Hepatocyte (in vitro differentiated cells): Measurements from ENCODE around the gene DNLZ.

Source experiments
- EZH2 ChIP-seq: fragments of 200-600 bp; sonication (generic); IDR thresholded peaks from 2 replicates; pipeline ENCODE4 v1.6.1; 2016; ENCODE audit warnings: antibody characterized with exemption, mild to moderate bottlenecking, borderline replicate concordance
- TF ChIP-seq, protein P1 (sequence below): fragments of 200-600 bp; sonication (generic); IDR thresholded peaks from 2 replicates; pipeline ENCODE4 v1.5.1; 2016; ENCODE audit warnings: antibody characterized with exemption, mild to moderate bottlenecking; ENCODE audit not compliant: poor library complexity

DNA sequence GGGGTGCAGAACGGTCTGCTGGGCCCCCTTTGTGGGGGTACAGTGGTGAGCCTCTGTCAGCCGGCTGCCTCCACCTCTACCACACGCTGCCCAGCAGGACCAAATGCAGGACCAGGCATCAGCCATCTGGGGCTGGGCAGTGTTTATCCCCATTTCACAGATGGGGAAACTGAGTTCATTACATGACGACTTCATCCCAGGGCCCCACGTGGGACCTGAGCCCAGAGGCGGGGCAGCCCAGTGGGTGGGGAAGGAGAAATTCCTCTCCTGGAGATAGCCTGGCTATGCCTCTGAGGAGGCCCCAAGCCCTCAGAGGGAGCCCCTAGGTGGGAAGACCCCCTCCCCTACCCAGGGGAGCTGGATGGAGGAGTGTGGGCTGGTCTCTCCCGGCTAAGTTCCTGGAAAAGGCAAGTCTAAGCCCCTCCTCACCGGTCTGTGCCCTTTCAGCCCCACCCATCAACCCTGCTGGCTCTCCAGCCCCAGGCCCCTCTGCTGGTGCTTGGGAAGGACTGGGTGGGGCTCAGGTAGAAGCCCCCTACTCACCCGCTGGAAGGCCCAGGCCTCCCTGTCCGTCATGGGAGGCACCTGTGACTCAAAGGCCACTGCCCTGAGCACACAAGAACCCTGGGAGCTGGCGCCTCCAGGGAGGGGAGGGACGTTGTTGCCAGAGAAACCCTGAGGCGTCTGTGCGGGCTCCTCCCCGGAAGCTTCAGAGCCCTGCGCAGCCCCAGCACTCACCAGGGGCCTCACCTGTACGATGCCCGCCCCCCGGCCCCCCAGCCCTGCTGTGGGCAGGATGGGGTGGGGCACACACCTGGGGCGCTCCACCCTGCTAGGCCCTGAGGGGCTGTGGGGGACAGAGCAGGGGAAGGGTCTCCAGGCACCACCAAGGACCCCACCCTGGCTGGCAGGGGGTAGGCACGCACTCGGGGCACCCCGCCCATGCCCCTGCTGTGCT, 52.2 kb downstream of the DNLZ start:
- TF ChIP-seq, protein P1, sequence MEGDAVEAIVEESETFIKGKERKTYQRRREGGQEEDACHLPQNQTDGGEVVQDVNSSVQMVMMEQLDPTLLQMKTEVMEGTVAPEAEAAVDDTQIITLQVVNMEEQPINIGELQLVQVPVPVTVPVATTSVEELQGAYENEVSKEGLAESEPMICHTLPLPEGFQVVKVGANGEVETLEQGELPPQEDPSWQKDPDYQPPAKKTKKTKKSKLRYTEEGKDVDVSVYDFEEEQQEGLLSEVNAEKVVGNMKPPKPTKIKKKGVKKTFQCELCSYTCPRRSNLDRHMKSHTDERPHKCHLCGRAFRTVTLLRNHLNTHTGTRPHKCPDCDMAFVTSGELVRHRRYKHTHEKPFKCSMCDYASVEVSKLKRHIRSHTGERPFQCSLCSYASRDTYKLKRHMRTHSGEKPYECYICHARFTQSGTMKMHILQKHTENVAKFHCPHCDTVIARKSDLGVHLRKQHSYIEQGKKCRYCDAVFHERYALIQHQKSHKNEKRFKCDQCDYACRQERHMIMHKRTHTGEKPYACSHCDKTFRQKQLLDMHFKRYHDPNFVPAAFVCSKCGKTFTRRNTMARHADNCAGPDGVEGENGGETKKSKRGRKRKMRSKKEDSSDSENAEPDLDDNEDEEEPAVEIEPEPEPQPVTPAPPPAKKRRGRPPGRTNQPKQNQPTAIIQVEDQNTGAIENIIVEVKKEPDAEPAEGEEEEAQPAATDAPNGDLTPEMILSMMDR: no peak
- no peak for TF ChIP-seq EZH2
